Neural cell (in vitro differentiated cells): ENCODE measurements around the gene HSPA5. TPM values are rescaled to one million over a fixed set of nuclear protein-coding genes. Genes with fewer than 3 reads are reported as not detected.
A peak's percentile ranks its signal among the peaks of the same experiment; 100 is the strongest.

Source experiments
- H2AFZ ChIP-seq: fragments of 200-600, 300-800 bp; sonication (generic), shearing (Covaris generic); 2 replicates; pipeline ENCODE4 v1.6.0; 2014; ENCODE audit warnings: low read depth, mild to moderate bottlenecking, antibody characterized with exemption, low read length, moderate library complexity
- H3F3A ChIP-seq: fragments of 200-600 bp; shearing (Covaris generic); 2 replicates; pipeline ENCODE4 v1.6.1; 2016; ENCODE audit warnings: mild to moderate bottlenecking, moderate library complexity, mixed read lengths, antibody characterized with exemption, low read length; ENCODE audit not compliant: insufficient read depth, poor library complexity, severe bottlenecking
- H3K27ac ChIP-seq: fragments of 200-600, 300-800 bp; sonication (generic), shearing (Covaris generic); 2 replicates; pipeline ENCODE4 v1.5.1; 2014; ENCODE audit warnings: mild to moderate bottlenecking, low read length, moderate library complexity
- H3K27me3 ChIP-seq: fragments of 300-800, 200-600 bp; sonication (generic), shearing (Covaris generic); 2 replicates; pipeline ENCODE4 v1.6.0; 2014; ENCODE audit warnings: mild to moderate bottlenecking, low read depth, low read length, moderate library complexity; ENCODE audit not compliant: insufficient read depth
- H3K36me3 ChIP-seq: fragments of 300-800, 200-600 bp; sonication (generic), shearing (Covaris generic); 2 replicates; pipeline ENCODE4 v1.5.1; 2014; ENCODE audit warnings: mild to moderate bottlenecking, antibody characterized with exemption, low read length, moderate library complexity; ENCODE audit not compliant: insufficient read depth
- H3K4me2 ChIP-seq: fragments of 300-800, 200-600 bp; sonication (generic), shearing (Covaris generic); 2 replicates; pipeline ENCODE4 v1.6.0; 2014; ENCODE audit warnings: mild to moderate bottlenecking, low read length
- H3K4me3 ChIP-seq: fragments of 300-800, 200-600 bp; sonication (generic), shearing (Covaris generic); 2 replicates; pipeline ENCODE4 v1.5.1; 2014; ENCODE audit warnings: mild to moderate bottlenecking, low read length, moderate library complexity
- H3K79me2 ChIP-seq: fragments of 200-600 bp; shearing (Covaris generic); replicated peaks from 2 replicates; pipeline ENCODE4 v1.6.0; 2014; ENCODE audit warnings: mild to moderate bottlenecking, low read length, moderate library complexity; ENCODE audit not compliant: insufficient read depth
- H3K9ac ChIP-seq: fragments of 300-800, 200-600 bp; sonication (generic), shearing (Covaris generic); 2 replicates; pipeline ENCODE4 v1.6.1; 2016; ENCODE audit warnings: mild to moderate bottlenecking, low read length, mixed read lengths
- H3K9me2 ChIP-seq: fragments of 200-600 bp; shearing (Covaris generic); 2 replicates; pipeline ENCODE4 v1.6.1; 2016; ENCODE audit warnings: mild to moderate bottlenecking, low read length, mixed read lengths; ENCODE audit not compliant: insufficient read depth
- H3K9me3 ChIP-seq: fragments of 200-600, 300-800 bp; sonication (generic), shearing (Covaris generic); 2 replicates; pipeline ENCODE4 v1.6.1; 2016; ENCODE audit warnings: mild to moderate bottlenecking, mixed run types, low read length, moderate library complexity, mixed read lengths
- H4K20me1 ChIP-seq: fragments of 200-600 bp; shearing (Covaris generic); 2 replicates; pipeline ENCODE4 v1.6.1; 2016; ENCODE audit warnings: mild to moderate bottlenecking, mixed run types; ENCODE audit not compliant: insufficient read depth
- EP300 ChIP-seq: fragments of 450-650 bp; conservative IDR thresholded peaks from 2 replicates; pipeline ENCODE4 v1.6.1; 2014; ENCODE audit warnings: antibody characterized with exemption, mild to moderate bottlenecking, moderate library complexity; ENCODE audit not compliant: poor library complexity, severe bottlenecking
- EZH2 ChIP-seq: fragments of 200-600, 300-800 bp; shearing (Covaris generic), sonication (generic); IDR thresholded peaks from 2 replicates; pipeline ENCODE4 v1.6.1; 2014; ENCODE audit warnings: antibody characterized with exemption, low read length, borderline replicate concordance, mild to moderate bottlenecking; ENCODE audit not compliant: insufficient read depth, poor library complexity, severe bottlenecking
- MXI1 ChIP-seq: fragments of 450-650 bp; conservative IDR thresholded peaks from 2 replicates; pipeline ENCODE4 v1.6.1; 2014; ENCODE audit warnings: antibody characterized with exemption, mild to moderate bottlenecking; ENCODE audit not compliant: poor library complexity, severe bottlenecking
- POLR2AphosphoS5 ChIP-seq: IDR thresholded peaks from 2 replicates; pipeline ENCODE4 v1.6.1; 2012
- RAD21 ChIP-seq: fragments of 450-650 bp; conservative IDR thresholded peaks from 2 replicates; pipeline ENCODE4 v1.6.1; 2014; ENCODE audit warnings: antibody characterized with exemption, mild to moderate bottlenecking, moderate library complexity
- SMC3 ChIP-seq: fragments of 450-650 bp; conservative IDR thresholded peaks from 2 replicates; pipeline ENCODE4 v1.6.1; 2014; ENCODE audit warnings: antibody characterized with exemption, mild to moderate bottlenecking, moderate library complexity; ENCODE audit not compliant: poor library complexity
- TAF1 ChIP-seq: IDR thresholded peaks from 2 replicates; pipeline ENCODE4 v1.6.1; 2012; ENCODE audit warnings: low read depth
- polyA plus RNA-seq: library from polyadenylated mRNA; depleted of rRNA; stranded (reverse); fragments of >200 nt; gene quantifications from 2 replicates; pipeline ENCODE4 v1.2.3, GENCODE V29; 2014
- TF ChIP-seq, protein P1 (sequence below): IDR thresholded peaks from 2 replicates; pipeline ENCODE4 v1.6.1; 2012; ENCODE audit warnings: borderline replicate concordance
- TF ChIP-seq, protein P2 (sequence below): fragments of 450-650 bp; IDR thresholded peaks from 2 replicates; pipeline ENCODE4 v1.5.1; 2014; ENCODE audit warnings: antibody characterized with exemption, mild to moderate bottlenecking, moderate library complexity; ENCODE audit not compliant: poor library complexity, severe bottlenecking

Gene HSPA5
- polyA plus RNA-seq, 1 donor from 2014 or later = 17.6 TPM

DNA sequence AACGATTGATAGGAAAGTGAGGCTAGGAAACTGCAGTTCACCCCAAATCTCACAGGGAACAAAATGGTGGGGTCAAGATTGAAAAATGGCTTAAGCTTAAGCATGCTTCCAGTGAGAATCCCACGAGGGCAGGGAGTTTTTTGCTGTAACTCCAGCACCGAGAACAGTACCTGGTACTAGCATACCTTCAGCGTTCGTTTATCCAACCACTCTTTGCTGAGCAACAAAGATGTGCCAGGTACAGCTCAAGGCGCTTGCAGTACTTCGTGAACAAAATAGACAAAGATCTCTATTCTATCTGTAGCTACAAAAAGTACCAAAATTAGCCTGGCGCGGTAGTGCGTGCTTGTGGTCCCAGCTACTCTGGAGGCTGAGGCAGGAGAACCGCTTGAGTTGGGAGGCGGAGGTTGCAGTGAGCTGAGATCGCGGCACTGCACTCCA is 50.8 kb downstream of the HSPA5 start:
- peak overlapping the region; percentile 92 for H2AFZ ChIP-seq
- H3K4me3 ChIP-seq = peak overlapping the region; percentile 87
- no peaks in the 10 kb centered on the region for H3K9me2 ChIP-seq
- TF ChIP-seq, protein P1, sequence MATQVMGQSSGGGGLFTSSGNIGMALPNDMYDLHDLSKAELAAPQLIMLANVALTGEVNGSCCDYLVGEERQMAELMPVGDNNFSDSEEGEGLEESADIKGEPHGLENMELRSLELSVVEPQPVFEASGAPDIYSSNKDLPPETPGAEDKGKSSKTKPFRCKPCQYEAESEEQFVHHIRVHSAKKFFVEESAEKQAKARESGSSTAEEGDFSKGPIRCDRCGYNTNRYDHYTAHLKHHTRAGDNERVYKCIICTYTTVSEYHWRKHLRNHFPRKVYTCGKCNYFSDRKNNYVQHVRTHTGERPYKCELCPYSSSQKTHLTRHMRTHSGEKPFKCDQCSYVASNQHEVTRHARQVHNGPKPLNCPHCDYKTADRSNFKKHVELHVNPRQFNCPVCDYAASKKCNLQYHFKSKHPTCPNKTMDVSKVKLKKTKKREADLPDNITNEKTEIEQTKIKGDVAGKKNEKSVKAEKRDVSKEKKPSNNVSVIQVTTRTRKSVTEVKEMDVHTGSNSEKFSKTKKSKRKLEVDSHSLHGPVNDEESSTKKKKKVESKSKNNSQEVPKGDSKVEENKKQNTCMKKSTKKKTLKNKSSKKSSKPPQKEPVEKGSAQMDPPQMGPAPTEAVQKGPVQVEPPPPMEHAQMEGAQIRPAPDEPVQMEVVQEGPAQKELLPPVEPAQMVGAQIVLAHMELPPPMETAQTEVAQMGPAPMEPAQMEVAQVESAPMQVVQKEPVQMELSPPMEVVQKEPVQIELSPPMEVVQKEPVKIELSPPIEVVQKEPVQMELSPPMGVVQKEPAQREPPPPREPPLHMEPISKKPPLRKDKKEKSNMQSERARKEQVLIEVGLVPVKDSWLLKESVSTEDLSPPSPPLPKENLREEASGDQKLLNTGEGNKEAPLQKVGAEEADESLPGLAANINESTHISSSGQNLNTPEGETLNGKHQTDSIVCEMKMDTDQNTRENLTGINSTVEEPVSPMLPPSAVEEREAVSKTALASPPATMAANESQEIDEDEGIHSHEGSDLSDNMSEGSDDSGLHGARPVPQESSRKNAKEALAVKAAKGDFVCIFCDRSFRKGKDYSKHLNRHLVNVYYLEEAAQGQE = no peak
- TF ChIP-seq TAF1 (no peak), MXI1 (no peak), SMC3 (no peak), EZH2 (no peak), EP300 (no peak), RAD21 (no peak), POLR2AphosphoS5 (no peak)
- TF ChIP-seq, protein P2, sequence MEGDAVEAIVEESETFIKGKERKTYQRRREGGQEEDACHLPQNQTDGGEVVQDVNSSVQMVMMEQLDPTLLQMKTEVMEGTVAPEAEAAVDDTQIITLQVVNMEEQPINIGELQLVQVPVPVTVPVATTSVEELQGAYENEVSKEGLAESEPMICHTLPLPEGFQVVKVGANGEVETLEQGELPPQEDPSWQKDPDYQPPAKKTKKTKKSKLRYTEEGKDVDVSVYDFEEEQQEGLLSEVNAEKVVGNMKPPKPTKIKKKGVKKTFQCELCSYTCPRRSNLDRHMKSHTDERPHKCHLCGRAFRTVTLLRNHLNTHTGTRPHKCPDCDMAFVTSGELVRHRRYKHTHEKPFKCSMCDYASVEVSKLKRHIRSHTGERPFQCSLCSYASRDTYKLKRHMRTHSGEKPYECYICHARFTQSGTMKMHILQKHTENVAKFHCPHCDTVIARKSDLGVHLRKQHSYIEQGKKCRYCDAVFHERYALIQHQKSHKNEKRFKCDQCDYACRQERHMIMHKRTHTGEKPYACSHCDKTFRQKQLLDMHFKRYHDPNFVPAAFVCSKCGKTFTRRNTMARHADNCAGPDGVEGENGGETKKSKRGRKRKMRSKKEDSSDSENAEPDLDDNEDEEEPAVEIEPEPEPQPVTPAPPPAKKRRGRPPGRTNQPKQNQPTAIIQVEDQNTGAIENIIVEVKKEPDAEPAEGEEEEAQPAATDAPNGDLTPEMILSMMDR = no peak
- H3K79me2 ChIP-seq = peaks cover 41% of the 10 kb centered on the region
- no peaks in the 10 kb centered on the region for H3K27me3 ChIP-seq
- H3K27ac ChIP-seq = peak overlapping the region; percentile 96
- no peaks in the 10 kb centered on the region for H3K36me3 ChIP-seq
- no peaks in the 10 kb centered on the region for H3F3A ChIP-seq
- H3K9ac ChIP-seq = peak overlapping the region; percentile 99
- H3K9me3 ChIP-seq = no peaks in the 10 kb centered on the region
- peak overlapping the region; percentile 100 for H3K4me2 ChIP-seq
- H4K20me1 ChIP-seq = no peaks in the 10 kb centered on the region

DNA sequence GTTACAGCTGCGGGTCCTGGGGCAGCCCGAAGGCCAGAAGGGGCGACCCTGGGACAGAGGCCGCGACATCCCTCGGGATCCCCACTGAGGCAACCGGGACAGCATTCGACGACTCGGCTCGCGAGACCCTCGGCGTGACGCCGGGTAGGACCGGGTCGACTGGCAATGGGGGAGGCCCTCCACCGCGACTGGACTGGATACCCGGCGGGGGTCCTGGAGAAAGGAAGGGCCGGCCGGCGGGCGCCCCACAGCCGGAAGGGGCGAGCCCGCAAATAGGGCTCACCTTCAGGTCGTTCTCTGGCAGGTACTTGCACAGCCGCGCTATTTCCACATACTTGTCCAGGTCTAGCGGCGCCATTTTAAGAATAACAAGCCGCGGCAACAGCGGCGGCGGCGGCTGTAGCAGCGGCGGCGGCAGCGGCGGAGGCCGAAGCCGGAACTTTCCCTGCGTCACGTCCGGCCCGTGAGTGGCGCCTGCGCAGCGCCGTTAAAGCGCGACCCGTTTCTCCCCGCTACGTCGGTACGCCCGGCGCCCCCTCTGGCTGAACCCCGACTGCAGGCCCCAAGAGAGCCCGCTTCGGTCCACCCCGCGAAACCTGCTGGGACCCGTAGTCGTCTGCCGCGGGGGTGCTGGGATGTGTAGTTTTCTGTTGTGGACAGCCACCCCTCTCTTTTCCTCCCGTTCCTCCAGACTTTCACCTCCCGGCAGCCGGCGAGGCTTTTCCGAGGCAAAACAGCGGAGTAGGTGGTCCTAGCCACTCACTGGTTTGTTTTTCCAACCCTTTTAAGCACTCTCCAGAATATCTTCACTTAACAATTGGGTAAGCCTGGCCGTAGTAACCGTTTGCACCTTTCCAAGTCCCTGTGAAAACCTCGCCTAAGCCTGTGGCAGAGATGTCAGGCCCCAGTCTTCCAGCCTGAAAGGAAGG is 51.5 kb downstream of the HSPA5 start, which contains the start of gene PPP6C:
PPP6C (minus strand) TSS at position 443 of the 929 bp plus-strand sequence; CDS start at position 358, 85 bp downstream.
- Histone ChIP-seq H2AFZ (peak within 1 kb of the TSS; percentile 94), H3K4me3 (peak within 1 kb of the TSS; percentile 87), H3K27ac (peak within 1 kb of the TSS; percentile 96), H3K79me2 (peaks cover 47% of the 10 kb centered on the region), H3K36me3 (no peaks in the 10 kb centered on the region), H3F3A (no peaks in the 10 kb centered on the region), H3K4me2 (peak within 1 kb of the TSS; percentile 100), H3K9me2 (no peaks in the 10 kb centered on the region), H3K9me3 (no peaks in the 10 kb centered on the region), H3K9ac (peak within 1 kb of the TSS; percentile 99), H4K20me1 (no peaks in the 10 kb centered on the region), H3K27me3 (no peaks in the 10 kb centered on the region)
- TF ChIP-seq SMC3 = peak; percentile 32
- TF ChIP-seq, protein P1 = peak; percentile 54
- TF ChIP-seq, protein P2 = peak; percentile 87
- peak; percentile 74 for TF ChIP-seq EP300
- TF ChIP-seq TAF1 = peak; percentile 62
- no peak for TF ChIP-seq EZH2
- TF ChIP-seq POLR2AphosphoS5 = peak; percentile 96
- TF ChIP-seq MXI1 = peak; percentile 68
- no peak for TF ChIP-seq RAD21
